ENCODE results near the gene FLG2.

DNA sequence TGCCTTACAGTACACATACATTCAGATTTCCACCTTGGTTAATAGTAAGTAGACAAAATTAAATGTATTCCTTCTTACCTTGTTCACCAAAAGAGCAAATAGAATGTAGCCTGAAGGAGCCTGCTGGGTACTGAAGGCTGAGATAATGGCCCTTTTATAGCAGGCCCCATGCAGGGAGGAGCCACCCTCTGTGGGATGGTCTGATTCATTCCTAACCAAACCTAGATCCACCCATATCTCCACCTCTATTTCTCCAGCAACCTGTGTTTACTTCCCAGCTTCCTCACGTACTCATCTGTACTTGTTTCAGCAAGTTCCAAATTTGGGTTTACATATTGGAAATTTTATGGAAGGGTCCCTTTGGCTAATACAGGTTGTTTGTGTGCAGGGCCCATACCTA, 34.7 kb downstream of the FLG2 start, which contains the start of gene FLG:
- TF ChIP-seq MTA3 (IDR thresholded peaks at IDR 0.05; ENCODE audit: borderline replicate concordance), result no peak
- no peak for TF ChIP-seq ZBTB17 (CRISPR knock-in tag; IDR thresholded peaks at IDR 0.05)
- TF ChIP-seq ZNF239 (CRISPR knock-in tag; IDR thresholded peaks at IDR 0.05), result no peak
- TF ChIP-seq, protein P1, sequence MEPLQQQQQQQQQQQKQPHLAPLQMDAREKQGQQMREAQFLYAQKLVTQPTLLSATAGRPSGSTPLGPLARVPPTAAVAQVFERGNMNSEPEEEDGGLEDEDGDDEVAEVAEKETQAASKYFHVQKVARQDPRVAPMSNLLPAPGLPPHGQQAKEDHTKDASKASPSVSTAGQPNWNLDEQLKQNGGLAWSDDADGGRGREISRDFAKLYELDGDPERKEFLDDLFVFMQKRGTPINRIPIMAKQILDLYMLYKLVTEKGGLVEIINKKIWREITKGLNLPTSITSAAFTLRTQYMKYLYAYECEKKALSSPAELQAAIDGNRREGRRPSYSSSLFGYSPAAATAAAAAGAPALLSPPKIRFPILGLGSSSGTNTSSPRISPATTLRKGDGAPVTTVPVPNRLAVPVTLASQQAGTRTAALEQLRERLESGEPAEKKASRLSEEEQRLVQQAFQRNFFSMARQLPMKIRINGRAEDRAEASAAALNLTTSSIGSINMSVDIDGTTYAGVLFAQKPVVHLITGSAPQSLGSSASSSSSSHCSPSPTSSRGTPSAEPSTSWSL (CRISPR knock-in tag; IDR thresholded peaks at IDR 0.05; ENCODE audit: borderline replicate concordance), result no peak
- TF ChIP-seq CTCF (IDR thresholded peaks at IDR 0.05 in 2 of 3, conservative IDR thresholded peaks at IDR 0.05 in 1 of 3; ENCODE audit: insufficient read depth in 2 of 3, low read depth in 1 of 3, low read length in 3 of 3), result no peak
- TF ChIP-seq, protein P2, sequence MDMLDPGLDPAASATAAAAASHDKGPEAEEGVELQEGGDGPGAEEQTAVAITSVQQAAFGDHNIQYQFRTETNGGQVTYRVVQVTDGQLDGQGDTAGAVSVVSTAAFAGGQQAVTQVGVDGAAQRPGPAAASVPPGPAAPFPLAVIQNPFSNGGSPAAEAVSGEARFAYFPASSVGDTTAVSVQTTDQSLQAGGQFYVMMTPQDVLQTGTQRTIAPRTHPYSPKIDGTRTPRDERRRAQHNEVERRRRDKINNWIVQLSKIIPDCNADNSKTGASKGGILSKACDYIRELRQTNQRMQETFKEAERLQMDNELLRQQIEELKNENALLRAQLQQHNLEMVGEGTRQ (CRISPR knock-in tag; IDR thresholded peaks at IDR 0.05), result no peak
- TF ChIP-seq, protein P3, sequence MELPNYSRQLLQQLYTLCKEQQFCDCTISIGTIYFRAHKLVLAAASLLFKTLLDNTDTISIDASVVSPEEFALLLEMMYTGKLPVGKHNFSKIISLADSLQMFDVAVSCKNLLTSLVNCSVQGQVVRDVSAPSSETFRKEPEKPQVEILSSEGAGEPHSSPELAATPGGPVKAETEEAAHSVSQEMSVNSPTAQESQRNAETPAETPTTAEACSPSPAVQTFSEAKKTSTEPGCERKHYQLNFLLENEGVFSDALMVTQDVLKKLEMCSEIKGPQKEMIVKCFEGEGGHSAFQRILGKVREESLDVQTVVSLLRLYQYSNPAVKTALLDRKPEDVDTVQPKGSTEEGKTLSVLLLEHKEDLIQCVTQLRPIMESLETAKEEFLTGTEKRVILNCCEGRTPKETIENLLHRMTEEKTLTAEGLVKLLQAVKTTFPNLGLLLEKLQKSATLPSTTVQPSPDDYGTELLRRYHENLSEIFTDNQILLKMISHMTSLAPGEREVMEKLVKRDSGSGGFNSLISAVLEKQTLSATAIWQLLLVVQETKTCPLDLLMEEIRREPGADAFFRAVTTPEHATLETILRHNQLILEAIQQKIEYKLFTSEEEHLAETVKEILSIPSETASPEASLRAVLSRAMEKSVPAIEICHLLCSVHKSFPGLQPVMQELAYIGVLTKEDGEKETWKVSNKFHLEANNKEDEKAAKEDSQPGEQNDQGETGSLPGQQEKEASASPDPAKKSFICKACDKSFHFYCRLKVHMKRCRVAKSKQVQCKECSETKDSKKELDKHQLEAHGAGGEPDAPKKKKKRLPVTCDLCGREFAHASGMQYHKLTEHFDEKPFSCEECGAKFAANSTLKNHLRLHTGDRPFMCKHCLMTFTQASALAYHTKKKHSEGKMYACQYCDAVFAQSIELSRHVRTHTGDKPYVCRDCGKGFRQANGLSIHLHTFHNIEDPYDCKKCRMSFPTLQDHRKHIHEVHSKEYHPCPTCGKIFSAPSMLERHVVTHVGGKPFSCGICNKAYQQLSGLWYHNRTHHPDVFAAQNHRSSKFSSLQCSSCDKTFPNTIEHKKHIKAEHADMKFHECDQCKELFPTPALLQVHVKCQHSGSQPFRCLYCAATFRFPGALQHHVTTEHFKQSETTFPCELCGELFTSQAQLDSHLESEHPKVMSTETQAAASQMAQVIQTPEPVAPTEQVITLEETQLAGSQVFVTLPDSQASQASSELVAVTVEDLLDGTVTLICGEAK (IDR thresholded peaks at IDR 0.05), result no peak
- TF ChIP-seq, protein P3 (CRISPR knock-in tag; IDR thresholded peaks at IDR 0.05), result no peak
- no peak for TF ChIP-seq MEF2D (tag; conservative IDR thresholded peaks at IDR 0.05; ENCODE audit: low read depth)
- TF ChIP-seq PATZ1 (CRISPR knock-in tag; IDR thresholded peaks at IDR 0.05; ENCODE audit: borderline replicate concordance), result no peak
